Activated naive CD4-positive, alpha-beta T cell treated with anti-CD3 and anti-CD28 coated beads, Interleukin-2, amount 50 U/mL, for 72 hours (primary cell): ENCODE results near the gene RAB7B. TPM values are rescaled to one million over a fixed set of nuclear protein-coding genes. Genes with fewer than 3 reads are reported as not detected.

ENCODE experiments used
- ATAC-seq, 2 donors: fragments of 150-1000 bp; cut with Tn5 transposase; 2 replicates each; pipeline ENCODE4 v1.10.0; 2021; ENCODE audit warnings: mild to moderate bottlenecking in 2 of 2, moderate library complexity in 2 of 2
- DNase-seq, 2 donors: peaks; one replicate each; pipeline ENCODE4 v3.0.0; 2021 to 2022; ENCODE audit warnings: low spot score in 2 of 2
- H3K27ac Mint-ChIP-seq, 2 donors: one replicate each; pipeline ENCODE4 v1.8.0; 2022; ENCODE audit warnings: mild to moderate bottlenecking in 2 of 2, mixed read lengths in 2 of 2
- H3K36me3 Mint-ChIP-seq, 2 donors: one replicate each; pipeline ENCODE4 v1.8.0; 2022; ENCODE audit warnings: mixed read lengths in 2 of 2
- H3K9me3 Mint-ChIP-seq, 2 donors: one replicate each; pipeline ENCODE4 v1.8.0; 2022; ENCODE audit warnings: mixed read lengths in 2 of 2
- total RNA-seq, 2 donors: library from RNA; stranded (reverse); gene quantifications; one replicate each; pipeline ENCODE4 v1.2.3, GENCODE V29; 2022

RAB7B gene
- total RNA-seq, 2 donors from 2014 or later: not detected

DNA sequence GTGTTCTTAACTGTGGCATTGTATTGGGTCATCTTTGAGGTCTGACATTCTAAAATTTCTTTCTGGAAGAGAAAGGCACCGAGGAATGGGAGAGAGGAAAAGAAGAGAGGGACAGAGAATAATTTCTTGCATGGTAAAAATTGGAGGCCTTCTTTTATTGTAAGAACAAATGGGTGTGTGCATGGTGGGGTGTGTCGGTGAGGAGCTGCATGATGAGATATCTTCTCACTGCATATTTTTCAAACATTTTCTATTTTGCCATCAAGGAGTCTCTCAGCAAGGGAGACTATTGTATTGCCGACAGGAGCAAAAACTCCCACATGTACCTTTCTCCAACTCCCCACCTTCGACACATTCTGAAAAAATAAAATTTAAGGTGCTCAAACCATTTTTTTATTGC lies 27.0 kb upstream of the RAB7B start:
- no peak for ATAC-seq

DNA sequence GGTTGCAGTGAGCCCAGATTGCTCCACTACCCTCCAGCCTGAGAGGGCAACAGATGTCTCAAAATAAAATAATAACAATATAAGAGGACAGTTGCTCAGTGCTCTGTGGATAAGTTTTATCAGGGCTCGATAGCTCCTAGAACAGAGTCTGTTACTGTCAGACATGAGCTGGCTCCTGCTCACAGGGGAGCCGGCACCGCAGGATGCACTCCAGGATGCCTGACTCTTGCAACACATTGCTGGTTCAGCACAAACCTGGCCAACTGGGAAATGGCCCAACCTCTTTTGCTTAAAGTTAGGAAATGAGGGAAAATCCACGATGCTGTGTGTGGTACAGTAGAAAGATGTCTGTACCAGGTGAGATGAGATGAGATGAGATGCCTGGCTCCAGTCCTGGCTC lies 26.3 kb upstream of the RAB7B start:
- DNase-seq (no peak), ATAC-seq (no peak)
- Mint-ChIP-seq H3K27ac (no peak overlapping the region), H3K36me3 (no peaks in the 10 kb centered on the region), H3K9me3 (no peaks in the 10 kb centered on the region)

More for the DNA sequence above, 27.0 kb upstream of the RAB7B start:
- Mint-ChIP-seq H3K27ac (no peak overlapping the region), H3K9me3 (no peaks in the 10 kb centered on the region), H3K36me3 (no peaks in the 10 kb centered on the region)
- DNase-seq: no peak

DNA sequence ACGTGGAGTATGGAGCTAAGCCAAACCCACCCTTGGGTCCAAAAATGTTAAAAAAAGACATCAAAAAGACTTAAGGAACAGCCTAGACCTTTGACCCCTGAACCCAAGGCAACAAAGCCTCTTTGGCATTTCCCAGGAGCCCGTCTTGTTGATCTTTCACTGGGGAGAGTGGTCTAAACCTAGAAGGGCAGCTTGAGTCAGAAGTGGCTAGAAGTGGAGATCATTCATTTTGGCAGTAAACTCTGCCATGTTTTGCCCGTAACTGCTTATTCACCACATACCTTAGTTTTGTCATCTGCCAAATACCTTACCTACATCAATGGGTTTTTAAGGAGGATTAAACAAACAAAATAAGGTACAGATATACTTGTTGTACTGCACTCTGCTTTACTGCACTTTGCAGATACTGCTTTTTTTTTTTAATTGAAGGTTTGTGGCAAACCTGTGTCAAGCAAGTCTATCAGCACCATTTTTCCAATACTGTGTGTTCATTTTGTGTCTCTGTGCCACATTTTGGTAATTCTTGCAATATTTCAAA lies 22.2 kb upstream of the RAB7B start:
- H3K9me3 Mint-ChIP-seq: no peaks in the 10 kb centered on the region
- H3K27ac Mint-ChIP-seq: no peak overlapping the region
- H3K36me3 Mint-ChIP-seq: no peaks in the 10 kb centered on the region
- DNase-seq (no peak), ATAC-seq (no peak)

DNA sequence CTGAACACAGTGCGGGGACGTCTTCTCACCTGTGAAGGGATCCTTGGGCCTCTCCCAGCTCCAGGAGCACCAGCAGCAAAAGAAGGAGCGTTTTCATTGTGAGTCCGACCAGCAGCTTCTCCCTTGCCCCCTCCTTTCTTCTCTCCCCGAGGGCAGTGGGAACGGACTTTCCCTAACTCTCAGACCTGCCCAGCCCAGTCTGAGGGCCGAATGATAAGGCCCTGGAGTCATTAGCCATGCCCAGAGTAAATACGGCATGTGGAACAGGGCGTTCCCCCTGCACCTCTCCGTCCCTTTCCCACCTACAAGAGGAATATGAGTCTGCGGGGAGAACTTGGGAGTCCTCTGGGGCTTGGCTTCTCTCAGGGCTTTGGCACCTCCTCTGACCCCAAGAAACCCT lies 20.5 kb upstream of the RAB7B start, which contains the start of gene CTSE:
TSS of gene CTSE (minus strand) at position 201 of the 400 bp plus-strand sequence. CDS start at position 97, 104 bp downstream.
- H3K36me3 Mint-ChIP-seq: no peaks in the 10 kb centered on the region
- no peak for ATAC-seq
- no peaks in the 10 kb centered on the region for H3K9me3 Mint-ChIP-seq

DNA sequence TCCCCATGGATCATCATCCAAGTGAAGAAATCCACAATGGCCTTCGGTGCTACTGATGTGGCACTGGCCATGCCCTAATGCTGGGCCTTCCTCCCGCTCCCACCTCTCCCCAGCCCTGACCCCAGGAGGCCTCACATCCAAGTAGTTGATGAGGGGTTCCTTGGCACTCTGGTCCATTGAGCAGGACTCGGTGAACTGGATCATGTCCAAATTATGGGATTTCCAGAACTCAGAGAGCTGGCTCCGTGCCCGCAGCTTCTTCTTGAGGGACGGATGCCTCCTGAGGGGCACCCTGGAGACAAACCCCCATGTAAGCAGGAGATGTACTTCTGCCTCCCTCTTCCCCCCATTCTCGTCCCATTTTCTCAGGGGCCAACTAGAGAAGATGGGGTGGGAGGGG lies 19.6 kb upstream of the RAB7B start:
- DNase-seq (no peak), ATAC-seq (no peak)
- Mint-ChIP-seq H3K27ac (no peak overlapping the region), H3K36me3 (no peaks in the 10 kb centered on the region), H3K9me3 (no peaks in the 10 kb centered on the region)

More for the DNA sequence above, 20.5 kb upstream of the RAB7B start, which contains the start of gene CTSE:
- DNase-seq: no peak
- no peak within 1 kb of the TSS for H3K27ac Mint-ChIP-seq

DNA sequence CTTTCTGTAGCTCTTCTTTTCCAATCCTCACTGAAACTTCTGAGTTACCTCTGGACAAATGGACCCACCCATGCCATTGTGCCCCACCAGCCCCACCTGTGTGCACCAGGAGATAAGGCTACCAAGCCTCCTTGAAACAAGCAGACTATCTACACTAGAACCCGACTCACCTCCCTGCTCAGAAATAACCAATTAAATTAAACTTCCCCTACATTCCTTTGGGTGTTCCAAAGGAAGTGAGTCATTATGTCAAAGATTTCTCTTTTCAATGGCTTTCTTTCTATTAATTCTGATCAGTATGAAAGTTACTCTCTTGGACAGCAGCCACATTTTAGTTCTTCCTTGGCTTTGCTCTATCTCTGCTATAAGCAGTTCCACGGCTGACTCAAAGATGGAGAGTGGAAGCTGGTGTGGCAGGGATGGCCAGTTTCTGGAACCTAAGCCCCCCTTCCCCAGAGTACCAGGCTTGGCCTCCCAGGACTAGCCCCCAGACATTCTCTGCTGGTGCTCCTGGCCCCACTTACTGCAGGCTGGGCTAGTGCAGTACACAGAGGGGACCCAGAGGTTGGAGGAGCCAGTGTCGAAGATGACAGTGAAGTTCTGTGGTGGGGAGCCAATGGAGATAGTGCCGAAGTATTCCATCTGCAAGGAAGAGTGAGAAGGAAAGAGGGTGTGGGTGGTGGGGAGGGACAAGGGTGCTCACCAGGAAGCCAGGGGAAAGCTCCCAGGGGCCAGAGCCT lies 18.6 kb upstream of the RAB7B start:
- Mint-ChIP-seq H3K9me3 (no peaks in the 10 kb centered on the region), H3K27ac (no peak overlapping the region), H3K36me3 (no peaks in the 10 kb centered on the region)
- ATAC-seq (no peak), DNase-seq (no peak)

DNA sequence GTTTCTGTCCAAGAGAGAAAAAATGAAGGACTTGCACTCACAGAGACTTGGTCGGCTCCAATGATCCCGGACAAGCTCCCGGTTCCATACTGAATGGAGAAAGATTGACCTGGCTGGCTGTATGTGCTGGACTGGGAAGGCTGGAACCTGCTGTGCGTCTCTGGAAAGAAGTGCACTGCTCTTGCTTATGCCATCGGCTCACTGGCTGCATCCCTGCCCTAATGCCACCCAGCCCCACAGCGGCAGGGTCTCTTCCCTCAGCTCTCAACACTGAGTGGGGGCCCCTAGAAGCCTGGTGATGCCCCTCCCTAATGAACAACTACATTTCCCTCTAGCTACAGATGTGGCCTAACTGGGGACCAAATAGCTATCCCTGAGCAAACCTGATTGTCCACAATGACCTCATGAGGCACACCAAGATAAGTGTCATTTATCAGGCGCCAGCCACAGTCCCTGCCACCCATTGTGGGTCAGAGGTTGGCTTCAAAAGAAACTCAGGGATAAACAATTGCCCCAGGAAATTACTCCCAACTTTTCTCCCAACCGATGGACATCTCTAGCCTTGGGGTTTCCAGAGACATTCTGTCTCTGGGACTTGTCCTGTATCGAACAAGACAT lies 17.9 kb upstream of the RAB7B start:
- Mint-ChIP-seq H3K27ac (no peak overlapping the region), H3K9me3 (no peaks in the 10 kb centered on the region), H3K36me3 (no peaks in the 10 kb centered on the region)
- ATAC-seq: no peak
- no peak for DNase-seq

DNA sequence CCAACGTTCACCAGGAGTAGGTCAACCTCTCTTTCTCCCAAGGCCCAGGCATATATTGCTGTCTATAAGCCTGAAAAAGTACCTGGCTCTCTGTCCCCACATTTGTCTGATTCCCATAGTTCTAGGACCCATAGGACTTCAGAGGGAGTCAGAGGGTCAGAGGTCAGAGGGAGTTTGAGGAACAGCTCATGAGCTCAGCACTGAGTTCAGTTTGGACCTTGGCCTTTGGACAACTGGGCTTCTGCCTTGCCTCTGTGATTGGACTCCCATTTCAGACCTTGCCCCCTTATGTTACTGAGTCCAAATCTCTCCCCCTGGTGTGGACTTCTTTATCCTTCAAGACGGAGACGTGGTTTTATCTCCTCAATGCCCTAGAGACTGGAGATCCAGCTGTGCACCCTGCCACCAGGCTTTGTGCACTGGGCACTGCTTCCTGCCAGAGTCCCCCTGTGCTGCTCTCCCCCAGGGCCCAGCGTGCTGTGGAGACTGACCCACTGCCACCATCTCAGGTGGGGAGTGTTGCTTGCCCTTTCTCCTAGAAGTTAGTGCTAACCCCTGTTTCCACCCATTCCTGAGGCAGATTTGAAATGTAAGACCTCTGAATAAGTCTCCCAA lies 17.3 kb upstream of the RAB7B start:
- no peak for ATAC-seq
- Mint-ChIP-seq H3K27ac (no peak overlapping the region), H3K9me3 (no peaks in the 10 kb centered on the region), H3K36me3 (no peaks in the 10 kb centered on the region)
- DNase-seq: no peak

DNA sequence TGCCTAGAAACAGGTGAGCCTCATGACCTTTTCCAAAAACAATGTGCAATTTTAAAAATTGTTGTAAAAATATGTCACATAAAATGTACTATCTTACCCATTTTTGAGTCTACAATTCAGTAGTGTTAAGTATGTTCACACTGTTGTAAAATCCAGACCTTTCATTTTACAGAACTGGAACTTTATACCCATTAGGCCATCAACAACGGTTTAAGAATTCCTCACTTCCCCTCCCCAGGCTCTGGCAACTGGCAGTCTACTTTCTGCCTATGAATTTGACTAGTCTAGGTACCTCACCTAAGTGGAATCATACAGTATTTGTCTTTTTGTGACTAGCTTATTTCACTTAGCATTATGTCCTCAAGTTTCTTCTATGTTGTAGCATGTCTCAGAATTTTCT lies 11.9 kb upstream of the RAB7B start:
- no peak overlapping the region for H3K27ac Mint-ChIP-seq
- ATAC-seq (no peak), DNase-seq (no peak)
- H3K36me3 Mint-ChIP-seq: peaks cover 0 to 5% of the 10 kb centered on the region in 2 donors
- no peaks in the 10 kb centered on the region for H3K9me3 Mint-ChIP-seq

DNA sequence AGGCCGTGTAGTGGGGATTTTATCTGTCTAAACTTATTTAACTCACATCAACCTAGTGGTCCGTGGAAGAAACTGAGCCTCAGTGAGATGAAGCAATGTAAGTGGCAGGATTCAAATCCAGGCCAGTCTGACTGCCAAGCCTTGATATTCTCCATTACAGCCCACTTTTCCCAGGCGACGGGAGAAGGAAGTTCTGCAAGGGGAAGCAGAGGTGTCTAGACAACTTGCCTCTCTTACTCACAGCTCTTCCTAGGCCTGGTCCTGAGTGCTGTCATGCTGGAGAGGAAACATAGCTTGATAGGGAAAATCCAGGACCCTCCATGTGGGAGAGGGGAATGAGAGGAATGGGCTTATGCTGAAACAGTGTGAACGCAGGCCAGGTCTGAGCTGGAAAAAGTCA lies 11.4 kb upstream of the RAB7B start:
- H3K36me3 Mint-ChIP-seq: peaks cover 0 to 5% of the 10 kb centered on the region in 2 donors
- no peak for ATAC-seq
- H3K27ac Mint-ChIP-seq: no peak overlapping the region
- H3K9me3 Mint-ChIP-seq: no peaks in the 10 kb centered on the region
- DNase-seq: no peak

DNA sequence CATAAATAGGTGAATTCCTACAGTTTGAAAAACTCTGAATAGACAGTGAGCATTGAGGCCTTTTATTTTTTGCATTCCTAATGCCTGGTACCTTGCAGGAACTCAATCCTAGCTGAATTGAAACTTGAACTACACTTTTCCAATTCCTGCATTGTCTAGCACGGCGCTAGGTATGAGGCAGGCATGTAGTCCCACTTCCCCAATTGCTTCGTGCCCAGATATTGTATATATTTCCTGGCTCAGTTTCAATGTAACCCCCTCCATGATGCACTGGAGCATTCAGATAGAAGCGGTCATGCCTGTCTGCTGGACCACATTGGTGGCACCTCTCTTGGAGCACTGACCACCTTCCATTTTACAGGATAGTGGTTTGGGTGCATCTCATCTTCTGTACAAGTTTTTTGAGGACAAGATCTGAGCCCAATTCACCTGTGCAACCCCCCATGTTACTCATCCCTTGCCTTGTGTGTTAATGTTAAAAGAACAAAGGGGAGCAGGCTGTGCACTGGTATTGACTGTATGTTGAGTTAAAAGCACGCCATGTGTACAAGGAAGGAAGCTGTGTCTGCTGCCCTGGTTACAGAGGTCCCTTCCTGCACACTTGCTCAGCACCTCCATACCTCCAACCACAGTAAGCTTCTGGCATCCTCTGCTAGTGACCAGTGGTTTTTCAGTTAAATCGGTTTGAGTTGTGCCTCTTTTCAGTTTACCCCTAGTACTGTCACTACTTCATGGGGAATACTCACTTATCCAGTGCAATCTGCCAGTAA lies 10.0 kb upstream of the RAB7B start:
- ATAC-seq (no peak), DNase-seq (no peak)
- peaks cover 0 to 5% of the 10 kb centered on the region in 2 donors for H3K36me3 Mint-ChIP-seq
- no peaks in the 10 kb centered on the region for H3K9me3 Mint-ChIP-seq
- H3K27ac Mint-ChIP-seq: no peak overlapping the region

DNA sequence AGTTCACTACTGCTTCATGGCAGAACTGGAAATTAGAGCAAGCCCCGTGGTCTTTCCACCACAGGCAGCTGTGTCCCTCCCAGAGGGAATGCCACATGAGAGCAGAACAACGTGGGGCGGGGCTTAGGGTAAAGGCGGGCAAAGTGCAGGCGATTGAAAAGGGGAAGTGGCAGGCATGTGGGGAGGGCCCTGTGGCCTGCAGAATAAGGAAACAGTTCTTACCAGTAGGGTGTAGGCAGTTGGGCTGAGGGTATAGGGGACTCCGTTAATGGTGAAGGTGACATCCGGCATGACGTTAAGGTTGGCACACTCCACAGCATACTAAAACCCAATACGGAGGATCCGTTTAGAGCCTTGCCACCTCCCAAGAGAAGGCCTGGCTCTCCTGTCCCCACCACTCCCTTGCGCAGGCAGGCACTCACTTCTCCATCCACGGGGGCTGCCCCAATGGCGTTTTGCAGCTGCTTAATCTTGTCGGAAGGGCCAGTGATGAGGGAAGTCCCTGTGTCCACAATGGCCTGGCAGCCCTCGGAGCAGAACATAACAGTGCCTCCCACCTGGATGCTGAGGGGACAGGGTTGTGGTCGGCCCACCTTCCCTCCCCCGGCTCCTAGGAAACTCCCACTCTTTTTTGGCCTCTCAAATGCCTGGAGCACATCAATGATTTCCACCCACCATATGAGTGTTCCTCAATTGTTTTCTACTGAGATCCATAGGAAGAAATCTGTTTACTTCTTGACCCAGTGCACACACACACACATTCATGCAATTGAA lies 9.1 kb upstream of the RAB7B start:
- ATAC-seq: peak; percentile 41 to 88
- DNase-seq: no peak
- no peak overlapping the region for H3K27ac Mint-ChIP-seq
- H3K9me3 Mint-ChIP-seq: no peaks in the 10 kb centered on the region
- H3K36me3 Mint-ChIP-seq: peaks cover 0 to 5% of the 10 kb centered on the region in 2 donors

DNA sequence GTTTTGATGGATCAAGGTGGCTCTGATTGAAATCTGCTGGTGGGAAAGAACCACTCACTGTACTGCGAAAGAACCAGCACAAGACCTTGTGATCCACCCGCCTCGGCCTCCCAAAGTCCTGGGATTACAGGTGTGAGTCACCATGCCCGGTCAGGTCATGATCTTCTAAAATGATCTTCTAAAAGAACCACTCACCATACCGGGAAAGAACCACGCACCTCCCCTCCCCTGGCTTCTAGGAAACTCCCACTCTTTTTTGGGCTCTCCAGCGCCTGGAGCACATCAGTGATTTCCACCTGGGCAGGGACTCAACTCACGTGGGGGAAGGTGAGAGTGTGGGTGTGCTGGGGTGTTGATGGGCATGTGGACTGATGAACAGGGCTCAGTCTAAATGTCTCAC lies 7.9 kb upstream of the RAB7B start:
- Mint-ChIP-seq H3K27ac (no peak overlapping the region), H3K9me3 (no peaks in the 10 kb centered on the region), H3K36me3 (peaks cover 0 to 5% of the 10 kb centered on the region in 2 donors)
- DNase-seq (no peak), ATAC-seq (peak in 1 of 2 donors; percentile 35)

DNA sequence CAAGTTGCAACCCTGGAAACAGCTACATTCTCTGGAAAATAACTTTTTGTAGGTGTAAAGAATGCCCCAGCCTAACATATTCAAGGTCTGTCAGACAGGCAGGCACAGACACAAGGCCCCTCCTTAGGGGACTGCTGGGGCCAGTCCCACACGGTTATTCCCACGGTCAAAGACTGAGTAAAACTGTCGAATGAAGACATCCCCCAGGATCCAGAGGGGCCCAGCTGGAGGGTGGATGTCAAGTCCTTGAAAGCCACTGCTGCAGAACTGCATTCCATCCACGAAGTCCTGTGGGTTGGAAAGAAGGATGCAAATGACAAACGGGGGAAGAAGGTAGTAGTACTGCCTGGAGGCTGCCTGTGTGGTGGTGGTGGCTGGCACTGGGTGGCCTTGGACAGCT lies 6.9 kb upstream of the RAB7B start:
- peaks cover 0 to 5% of the 10 kb centered on the region in 2 donors for H3K36me3 Mint-ChIP-seq
- DNase-seq (no peak), ATAC-seq (no peak)
- no peaks in the 10 kb centered on the region for H3K9me3 Mint-ChIP-seq
- H3K27ac Mint-ChIP-seq: no peak overlapping the region

DNA sequence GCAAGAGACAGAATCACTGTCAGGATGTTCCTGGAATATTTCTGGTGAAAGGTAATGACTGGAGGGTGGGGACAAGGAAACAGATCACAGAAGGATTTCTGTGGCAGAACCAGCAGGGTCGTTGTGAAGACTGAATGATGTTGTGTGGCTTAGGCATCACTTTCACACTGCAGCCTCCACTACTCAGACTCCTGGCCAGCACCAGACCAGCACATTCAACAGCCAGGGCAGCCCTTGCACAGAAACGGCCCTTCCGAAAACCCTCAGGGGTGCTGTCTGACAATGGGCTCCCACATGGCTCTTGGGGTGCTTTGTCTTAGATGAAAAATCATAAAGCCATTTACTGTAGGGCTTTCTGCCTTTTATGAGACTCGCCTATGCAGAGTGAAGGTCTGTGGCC lies 3.8 kb upstream of the RAB7B start:
- ATAC-seq (no peak), DNase-seq (no peak)
- H3K36me3 Mint-ChIP-seq: peaks cover 0 to 5% of the 10 kb centered on the region in 2 donors
- no peaks in the 10 kb centered on the region for H3K9me3 Mint-ChIP-seq
- no peak overlapping the region for H3K27ac Mint-ChIP-seq

DNA sequence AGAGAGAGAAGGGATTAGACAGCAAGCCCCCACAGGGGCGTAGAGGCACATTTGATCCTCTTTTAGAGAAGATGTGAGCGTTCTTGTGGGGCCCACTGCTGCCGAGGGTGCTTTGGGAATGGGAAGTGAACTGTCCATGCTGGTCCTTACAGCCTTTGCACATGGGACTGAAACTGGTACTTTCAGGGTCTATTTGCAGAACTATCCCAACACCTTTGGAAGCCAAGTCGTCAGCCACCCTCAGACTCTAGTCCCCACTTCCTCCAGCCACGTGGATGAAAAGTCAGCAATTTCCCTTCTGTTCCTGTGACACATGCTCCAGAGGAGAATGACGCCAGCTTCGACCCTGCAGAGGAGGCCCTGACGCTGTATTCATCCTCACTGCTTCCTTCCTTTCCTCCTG lies 2.6 kb upstream of the RAB7B start:
- Mint-ChIP-seq H3K27ac (no peak overlapping the region), H3K9me3 (no peaks in the 10 kb centered on the region), H3K36me3 (peaks cover 0 to 4% of the 10 kb centered on the region in 2 donors)
- DNase-seq (no peak), ATAC-seq (no peak)
